CD4-positive, alpha-beta T cell treated with Interleukin-21 for 1 hour (primary cell): ENCODE measurements around the gene ZSWIM3.
"Not testable (repeated sequence)": the region's sequence is repeated elsewhere in the genome, so short reads cannot be mapped to it uniquely, and the experiment has no call there.

Source experiments
- DNase-seq: peaks from one replicate; pipeline ENCODE4 v3.0.0-alpha.2; 2020

ZSWIM3 gene

DNA sequence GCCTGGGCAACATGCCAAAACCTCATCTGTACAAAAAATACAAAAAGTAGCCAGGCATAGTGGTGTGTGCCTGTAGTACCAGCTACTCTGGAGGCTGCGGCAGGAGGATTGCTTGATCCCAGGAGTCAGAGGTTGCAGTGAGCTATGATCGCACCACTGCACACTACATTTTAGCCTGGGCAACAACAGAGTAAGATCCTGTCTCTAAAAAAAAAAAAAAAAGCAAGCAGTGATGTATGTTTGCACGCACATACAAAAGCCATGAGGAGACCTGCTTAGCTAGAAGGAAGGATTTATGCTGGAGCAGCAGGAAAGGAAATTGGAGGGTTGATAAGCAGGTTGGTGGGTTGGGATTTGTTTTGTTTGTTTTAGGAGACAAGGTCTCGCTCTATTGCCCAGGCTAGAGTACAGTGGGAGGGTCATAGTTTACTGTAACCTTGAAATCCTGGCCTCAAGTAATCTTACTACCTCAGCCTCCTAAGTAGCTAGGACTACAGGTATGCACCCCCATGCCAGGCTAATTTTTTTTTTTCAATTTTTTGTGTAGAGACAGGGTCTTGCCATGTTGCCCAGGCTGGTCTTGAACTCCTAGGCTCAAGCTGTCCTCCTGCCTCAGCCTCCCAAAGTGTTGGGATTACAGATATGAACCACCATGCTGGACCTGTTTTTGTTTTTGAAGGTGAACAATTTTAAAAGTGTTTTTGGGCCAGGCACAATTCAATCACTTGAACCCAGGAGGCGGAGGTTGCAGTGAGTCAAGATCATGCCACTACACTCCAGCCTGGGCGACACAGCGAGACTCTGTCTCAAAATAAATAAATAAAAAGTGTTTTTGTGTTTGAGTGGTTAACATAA lies 4.0 kb downstream of the ZSWIM3 start:
- no peak for DNase-seq

DNA sequence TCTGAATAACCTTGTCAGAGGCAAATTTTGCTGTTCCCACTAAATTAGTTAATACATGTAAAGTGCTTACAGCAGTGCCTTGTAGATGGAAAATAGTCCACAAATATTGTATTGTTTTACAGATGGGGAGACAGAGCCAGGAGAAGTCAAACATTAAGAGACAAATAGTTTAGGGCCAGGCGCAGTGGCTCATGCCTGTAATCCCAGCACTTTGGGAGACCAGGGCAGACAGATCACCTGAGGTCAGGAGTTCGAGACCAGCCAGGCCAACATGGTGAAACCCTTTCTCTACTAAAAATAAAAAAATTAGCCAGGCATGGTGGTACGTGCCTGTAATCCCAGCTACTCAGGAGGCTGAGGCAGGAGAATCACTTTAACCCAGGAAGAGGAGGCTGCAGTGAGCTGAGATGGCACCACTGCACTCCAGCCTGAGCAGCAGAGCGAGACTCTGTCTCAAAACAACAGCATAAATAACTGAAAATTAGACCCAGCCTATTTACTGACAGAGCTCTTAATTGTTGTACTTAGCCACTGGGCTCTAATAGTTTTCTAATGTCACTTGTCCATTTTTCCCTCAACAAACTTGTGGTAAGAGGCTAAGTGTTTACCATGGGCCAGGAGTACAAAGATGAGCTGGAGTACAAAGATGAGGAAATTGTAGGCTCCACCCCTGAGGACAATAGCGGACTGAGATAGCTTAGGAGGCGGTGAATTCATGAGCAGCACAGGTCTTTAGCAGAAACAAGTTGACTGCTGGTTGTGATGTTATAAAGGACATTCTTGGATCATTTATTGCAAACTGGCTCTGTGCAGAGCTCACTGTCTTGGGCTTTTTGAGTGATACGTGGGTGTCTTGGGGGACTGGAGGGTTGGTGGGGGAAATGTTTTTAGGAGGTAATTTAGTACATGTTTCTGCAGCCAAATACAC lies 6.4 kb downstream of the ZSWIM3 start:
- DNase-seq = no peak

DNA sequence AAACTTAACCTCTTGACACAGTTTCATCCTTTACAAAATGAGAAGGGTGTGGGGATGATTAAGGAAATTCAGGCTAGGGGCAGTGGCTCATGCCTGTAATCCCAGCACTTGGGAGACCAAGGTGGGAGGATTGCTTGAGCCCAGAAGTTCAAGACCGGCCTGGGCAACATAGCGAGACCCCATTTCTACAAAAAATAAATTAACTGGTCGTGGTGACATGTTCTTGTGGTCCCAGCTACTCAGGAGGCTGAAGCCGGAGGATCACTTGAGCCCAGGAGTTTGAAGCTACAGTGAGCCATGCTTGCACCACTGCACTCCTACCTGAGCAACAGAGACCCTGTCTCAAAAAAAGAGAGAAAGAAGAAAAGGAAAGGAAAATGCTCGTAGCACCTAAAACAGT lies 9.0 kb downstream of the ZSWIM3 start:
- no peak for DNase-seq

DNA sequence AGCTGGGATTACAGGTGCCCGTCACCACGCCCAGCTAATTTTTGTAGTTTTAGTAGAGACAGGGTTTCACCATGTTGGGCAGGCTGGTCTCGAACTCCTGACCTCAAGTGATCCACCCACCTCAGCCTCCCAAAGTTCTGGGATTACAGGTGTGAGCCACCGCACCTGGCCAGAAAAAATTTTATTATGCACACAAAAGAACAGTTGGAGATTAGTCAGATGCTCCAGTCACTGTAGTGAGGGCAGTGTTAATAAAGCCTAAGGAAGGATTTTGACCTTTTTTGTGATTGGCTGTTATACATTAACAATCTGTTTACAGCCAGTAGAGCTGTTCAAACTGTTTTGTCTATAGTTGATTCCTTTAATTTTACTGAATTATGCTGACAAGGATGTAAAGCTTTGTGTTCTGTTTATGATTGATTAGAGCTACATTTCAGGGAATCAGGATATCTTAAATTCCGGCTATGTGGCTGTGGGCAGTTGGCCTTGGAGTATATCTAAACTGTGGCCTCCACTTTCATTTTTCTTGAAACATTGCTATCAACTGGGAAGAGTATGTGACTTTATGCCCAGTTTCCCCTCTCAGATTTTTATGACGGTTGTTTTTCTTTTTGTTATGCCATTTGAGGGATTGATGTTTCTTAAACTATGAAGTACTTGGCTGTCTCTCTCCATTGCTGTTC lies 9.9 kb downstream of the ZSWIM3 start:
- no peak for DNase-seq

DNA sequence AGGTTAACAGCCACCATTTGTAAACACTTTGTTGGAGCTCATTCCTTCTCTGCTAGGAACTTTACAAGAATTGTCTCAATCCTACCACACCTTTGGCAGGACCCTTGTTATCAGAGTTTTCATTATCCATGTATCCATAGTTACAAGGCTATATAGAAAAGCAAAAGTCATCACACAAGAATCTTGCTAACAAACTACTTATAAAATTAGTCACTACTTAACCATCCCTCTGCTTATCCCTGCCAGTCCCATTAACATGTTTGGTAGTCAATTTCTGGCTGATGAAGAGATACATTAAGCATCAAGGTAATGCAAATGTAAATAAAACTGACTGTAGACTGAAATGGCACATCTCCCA lies 10.4 kb downstream of the ZSWIM3 start:
- DNase-seq = no peak

DNA sequence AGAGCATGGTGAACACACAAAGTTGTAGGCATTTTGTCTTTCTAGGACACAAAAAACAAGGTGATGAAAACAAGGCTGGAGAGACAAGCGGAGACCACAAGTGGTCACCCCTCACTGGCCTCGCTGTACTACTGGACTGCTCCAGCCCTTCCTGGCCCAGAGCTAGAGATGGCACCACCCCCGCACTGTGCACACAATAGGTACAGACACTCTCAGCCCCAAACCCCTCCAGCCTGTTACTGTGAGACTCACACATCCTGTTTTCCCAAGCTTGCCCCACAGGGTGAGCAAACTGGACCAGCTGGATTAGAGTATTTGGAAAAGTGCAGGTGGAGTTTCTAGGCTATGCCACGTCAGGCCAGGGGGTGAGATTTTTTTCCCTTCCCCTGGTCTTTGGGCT lies 15.2 kb downstream of the ZSWIM3 start:
- no peak for DNase-seq

DNA sequence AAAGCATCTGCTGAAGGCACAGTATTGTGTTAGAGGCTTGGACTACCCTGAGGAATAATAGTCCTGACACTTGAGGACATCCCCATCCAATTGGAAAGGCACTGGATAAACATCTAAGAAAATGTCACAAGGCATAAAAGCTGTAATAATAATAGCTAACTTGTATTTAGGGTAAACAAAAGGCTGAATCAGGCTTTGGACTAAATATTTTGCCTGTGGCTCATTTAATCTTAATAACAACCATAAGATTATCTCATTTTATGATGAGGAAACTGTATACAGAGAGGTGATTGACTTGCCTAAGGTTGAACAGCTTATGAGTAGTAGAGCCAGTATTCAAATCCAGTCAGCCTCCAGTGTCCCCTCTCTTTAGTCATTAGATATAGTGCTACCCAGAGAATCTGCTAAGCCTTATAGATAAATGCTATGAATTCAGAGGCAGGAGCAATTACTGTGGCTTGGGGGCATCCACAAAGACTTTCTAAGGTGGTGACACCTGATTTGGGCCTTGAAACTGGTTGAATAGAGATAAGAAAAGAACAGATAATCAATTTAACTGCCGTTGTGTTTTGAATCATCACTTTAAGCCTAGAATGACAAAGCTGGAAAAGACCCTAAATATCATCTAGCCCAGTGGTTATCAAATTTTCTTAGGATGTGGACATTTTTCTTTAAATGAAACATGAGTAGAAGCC lies 16.1 kb downstream of the ZSWIM3 start:
- no peak for DNase-seq

DNA sequence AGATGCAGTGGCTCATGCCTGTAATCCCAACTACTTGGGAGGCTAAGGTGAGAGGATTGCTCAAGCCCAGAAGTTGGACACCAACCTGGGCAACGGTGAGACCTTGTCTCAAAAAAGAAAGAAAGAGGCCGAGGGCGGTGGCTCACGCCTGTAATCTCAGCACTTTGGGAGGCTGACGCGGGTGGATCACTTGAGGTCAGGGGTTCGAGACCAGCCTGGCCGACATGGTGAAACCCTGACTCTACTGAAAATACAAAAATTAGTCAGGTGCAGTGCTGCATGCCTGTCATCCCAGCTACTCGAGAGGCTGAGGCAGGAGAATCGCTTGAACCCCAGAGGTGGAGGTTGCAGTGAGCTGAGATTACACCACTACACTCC lies 16.7 kb downstream of the ZSWIM3 start:
- DNase-seq = not testable (repeated sequence)

DNA sequence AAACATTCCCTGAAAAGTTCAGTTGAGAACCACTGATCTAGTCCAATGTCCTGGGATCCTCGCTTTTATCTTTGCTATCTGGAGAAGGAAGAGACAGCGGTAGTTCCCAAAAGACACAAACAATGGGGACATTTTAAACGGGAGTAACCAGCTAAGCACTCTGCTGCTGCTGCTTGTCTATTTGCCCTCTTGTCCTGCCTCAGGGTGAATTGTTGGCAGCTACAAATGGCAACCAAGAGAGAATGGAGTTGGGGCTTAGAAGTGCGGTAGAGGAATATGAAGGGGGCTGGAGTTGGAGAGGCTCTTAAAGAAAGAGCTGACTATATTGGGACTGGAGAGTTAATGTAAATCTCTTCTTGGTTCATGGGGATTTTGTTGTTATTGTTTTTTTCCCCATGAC lies 17.2 kb downstream of the ZSWIM3 start:
- DNase-seq = no peak

DNA sequence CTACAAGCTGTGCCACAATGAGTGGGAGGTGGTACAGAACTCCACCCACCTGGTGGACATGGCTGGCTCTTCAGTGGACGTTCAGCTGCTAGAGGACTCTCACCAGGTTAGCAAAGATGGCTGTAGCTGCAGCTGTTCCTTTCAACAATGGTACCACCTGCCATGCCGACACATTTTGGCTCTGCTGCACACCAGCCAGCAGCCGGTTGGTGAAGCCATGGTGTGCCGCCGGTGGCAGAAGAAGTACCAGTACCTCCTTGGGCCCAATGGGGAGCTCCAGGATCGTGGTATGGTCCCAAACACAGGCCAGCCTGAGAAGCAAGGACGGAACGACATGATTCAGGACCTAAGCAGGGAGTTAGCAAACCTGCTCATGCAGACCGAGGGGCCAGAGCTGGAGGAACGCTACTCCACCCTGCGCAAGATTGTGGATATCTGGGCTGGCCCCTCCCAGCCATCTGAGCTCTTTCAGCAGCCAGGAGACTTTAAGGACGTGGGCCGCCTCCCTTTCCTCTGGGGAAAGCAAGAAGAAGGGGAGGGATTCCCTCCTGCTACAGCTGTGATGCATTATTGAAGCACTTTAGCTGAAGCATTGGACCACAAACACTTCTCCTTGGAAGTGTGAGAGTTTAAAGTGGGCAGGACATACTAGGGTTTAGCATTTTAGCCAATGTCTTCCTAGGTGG lies 20.8 kb downstream of the ZSWIM3 start:
- DNase-seq = no peak

DNA sequence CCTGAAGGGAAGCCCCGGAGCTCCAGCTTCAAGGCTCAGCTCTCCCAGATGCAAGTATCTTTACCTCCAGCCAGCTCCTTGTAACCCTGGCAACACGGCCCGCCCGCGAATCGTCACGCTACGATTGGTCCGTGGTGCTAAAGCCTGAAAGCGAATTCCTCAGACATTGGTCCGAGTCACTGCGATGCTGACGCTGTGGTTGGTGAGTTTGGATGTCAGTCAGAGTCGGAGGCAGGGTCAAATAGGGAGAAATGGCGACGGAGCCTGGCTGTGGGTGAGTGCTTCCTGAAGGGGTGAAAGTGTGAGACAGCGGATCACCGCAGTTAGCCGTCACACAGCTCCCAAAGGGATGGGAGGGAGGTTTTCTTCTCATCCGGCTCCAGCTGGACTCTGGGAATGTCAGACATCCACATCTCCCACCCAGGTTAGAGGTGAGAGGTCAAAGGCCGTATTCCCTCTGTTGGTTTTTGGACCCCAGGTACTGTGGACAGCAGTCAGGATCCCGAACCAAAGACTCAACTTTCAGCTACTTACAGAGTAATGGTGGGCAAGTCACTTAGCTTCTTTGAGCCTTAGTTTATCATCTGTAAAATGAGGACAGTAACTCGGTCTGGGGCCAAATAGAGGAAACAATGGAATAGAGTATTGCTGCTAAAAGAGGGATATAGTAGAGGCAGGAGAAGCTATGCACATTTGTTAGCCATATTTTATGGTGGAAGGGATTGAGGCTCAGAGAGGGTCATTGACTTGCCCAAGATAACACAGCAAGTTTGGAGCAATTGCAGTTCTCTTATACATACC lies 23.8 kb downstream of the ZSWIM3 start, which contains the start of gene ZSWIM1:
Gene ZSWIM1, plus strand, starts transcription at position 240 of the 801 bp plus-strand sequence. CDS start 1,366 bp downstream, outside the sequence.
- peak; percentile 99 for DNase-seq

DNA sequence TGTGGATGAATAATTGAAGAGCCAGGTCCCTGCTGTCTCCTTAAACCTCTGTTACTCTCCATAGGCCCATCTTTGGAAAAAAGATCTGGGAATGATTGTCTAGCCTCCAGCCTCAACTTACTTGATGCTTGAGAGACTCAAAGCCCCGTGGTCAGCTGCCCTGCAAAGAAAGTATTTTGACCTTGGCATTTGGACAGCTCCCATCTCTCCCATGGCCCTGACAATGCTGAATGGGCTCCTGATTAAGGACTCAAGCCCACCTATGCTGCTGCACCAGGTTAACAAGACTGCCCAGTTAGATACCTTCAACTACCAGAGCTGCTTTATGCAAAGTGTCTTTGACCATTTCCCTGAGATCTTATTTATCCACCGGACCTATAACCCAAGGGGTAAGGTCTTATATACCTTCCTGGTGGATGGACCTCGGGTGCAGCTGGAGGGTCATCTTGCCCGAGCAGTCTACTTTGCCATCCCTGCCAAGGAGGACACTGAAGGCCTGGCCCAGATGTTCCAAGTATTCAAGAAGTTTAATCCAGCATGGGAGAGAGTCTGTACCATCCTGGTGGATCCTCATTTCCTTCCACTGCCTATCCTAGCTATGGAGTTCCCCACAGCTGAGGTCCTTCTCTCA lies 25.2 kb downstream of the ZSWIM3 start:
- DNase-seq = no peak

DNA sequence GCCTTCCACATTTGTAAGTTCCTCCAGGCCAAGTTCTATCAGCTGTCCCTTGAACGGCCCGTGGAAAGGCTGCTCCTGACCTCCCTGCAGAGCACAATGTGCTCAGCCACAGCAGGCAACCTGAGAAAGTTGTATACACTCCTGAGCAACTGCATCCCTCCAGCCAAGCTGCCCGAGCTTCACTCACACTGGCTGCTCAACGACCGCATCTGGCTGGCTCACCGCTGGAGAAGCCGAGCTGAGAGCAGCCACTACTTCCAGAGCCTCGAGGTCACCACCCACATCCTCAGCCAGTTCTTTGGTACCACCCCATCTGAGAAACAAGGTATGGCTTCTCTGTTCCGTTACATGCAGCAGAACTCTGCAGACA lies 25.7 kb downstream of the ZSWIM3 start:
- DNase-seq = no peak

DNA sequence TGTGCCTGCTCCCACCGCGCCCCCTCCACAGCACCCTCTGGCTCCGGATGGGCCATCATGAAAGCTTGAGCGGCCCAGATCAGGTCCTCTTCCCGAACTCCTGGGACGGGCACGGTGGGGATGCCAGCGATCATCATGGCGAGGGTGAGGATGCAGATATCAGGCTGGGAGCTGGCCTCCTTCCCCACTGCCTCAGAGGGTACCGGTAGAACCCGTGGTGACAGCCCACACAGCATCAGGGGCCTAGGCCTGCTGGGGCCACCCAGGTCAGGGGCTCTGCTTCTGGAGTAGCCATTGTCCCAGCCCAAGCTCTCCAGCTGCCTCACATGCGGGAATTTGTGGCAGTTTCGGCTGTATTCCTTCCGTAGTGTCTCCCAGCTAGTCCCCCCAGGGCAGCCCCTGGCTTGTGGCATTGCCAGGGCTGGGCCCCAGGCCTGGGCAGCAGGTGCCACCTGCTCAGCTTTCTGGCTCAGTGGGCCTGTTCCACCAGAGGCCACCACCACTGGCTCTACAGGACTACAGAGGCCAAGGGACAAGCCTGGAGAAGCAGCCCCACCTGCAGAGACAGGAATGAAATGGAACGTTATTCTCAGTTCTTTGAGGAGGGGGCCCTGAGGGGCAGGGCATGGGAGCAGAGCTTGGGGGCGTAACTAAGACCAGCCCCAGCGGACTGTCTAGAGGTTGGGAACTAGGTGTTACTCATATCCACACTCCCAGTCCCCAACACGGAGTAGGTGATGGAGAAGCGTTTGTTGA lies 29.4 kb downstream of the ZSWIM3 start:
- DNase-seq = no peak

DNA sequence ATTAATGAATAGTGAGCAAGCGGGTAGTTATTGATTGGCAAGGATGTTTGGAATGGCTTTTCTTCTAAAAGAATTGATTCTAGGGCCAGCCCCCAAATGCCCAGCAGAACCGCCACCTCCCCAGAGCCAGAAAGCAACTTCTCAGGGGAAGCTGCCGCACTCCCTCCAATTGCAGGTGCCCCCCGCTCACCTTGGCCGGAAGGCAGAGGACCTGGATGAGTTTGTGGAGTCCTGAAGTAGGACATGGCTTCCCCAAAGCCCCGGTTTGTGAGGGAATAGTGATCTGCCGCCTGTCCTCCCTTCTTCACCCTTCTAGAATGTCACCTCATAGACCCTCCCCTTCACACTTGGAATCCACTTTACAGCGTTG lies 29.9 kb downstream of the ZSWIM3 start, which contains the start of gene SPATA25:
Gene SPATA25, minus strand, starts transcription at position 277 of the 370 bp plus-strand sequence. Its CDS starts 32 bp downstream, at position 245.
- DNase-seq = no peak

DNA sequence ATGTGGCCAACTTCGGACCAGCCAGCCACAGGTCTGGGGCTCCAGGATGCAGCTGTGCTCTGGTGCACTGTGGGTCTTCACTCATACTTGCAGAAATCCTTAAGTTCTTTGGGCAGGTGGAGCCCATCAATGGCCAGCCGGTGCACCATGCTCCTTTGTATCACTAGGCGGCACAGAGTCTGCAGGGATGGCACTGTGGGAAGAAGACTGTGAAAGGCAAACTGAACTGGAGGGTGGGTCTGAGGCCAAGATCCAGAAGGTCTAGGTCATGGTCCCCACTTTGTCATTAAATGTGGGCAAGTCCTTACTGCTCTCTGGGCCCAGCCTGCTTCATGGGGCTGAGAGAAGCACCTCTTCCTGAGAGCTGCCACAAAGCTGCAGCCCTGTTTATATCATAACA lies 31.3 kb downstream of the ZSWIM3 start:
- no peak for DNase-seq

DNA sequence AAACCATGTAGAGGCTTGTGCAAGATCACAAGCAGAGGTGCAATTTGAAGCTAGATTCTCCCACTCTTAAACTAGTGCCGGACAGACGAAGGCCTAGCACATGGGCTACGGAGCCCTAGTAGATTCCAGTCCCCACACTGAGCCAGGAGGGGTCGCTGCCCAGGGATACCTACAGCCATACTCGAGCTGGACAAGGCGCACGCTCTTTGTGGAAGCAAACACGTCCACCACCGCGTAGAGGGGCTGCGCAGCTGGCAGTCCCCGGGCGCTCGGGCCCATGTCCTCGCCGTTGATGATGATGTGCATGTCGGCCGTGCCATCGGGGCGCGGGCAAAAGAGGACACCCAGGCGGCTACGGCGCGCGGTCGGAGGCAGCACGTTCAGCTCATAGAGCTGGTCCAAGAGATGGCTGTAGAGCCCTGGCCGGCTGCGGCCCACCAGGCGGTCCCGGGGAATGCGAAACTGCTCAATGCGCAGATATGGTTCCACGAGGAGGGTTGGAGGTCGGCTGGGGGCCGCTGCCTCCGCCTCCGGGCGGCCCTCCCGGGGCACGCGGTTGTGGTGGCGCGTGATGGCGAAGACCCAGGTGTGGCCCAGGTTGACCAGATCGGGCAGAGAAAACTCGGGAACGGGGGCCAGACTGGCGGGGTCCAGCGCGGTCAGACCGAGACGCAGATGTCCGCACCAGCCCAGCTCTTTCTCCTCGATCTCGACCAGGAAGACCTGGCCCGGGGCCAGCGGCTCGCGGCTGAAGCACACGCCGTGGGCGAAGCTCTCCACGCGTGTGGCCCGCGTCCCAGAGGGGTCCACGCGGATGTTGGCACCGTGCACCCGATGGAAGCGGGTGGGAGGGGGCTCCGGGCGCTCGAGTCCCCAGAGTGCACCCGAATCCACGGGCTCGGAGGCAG lies 32.9 kb downstream of the ZSWIM3 start:
- DNase-seq = peak; percentile 49
